ENCODE measurements around the gene FIZ1.
A peak's percentile ranks its signal among the peaks of the same experiment; 100 is the strongest.

GRCh38 chr19:55600662-55601028, 1.3 kb upstream of the FIZ1 start:
- TF ChIP-seq POLR2AphosphoS5 (IDR thresholded peaks at IDR 0.05; ENCODE audit: low read depth, low read length) (peak; percentile 26; the same call in 1 of the 2 replicates), TAF1 (IDR thresholded peaks at IDR 0.05; ENCODE audit: borderline replicate concordance, insufficient read depth, low read length) (no peak), SIN3A (IDR thresholded peaks at IDR 0.05; ENCODE audit: borderline replicate concordance, insufficient read depth, low read length) (no peak), FOXP2 (optimal IDR thresholded peaks at IDR 0.05; ENCODE audit: borderline replicate concordance, extremely low read depth, extremely low read length, insufficient read depth) (no peak)
- TF ChIP-seq, protein P1, sequence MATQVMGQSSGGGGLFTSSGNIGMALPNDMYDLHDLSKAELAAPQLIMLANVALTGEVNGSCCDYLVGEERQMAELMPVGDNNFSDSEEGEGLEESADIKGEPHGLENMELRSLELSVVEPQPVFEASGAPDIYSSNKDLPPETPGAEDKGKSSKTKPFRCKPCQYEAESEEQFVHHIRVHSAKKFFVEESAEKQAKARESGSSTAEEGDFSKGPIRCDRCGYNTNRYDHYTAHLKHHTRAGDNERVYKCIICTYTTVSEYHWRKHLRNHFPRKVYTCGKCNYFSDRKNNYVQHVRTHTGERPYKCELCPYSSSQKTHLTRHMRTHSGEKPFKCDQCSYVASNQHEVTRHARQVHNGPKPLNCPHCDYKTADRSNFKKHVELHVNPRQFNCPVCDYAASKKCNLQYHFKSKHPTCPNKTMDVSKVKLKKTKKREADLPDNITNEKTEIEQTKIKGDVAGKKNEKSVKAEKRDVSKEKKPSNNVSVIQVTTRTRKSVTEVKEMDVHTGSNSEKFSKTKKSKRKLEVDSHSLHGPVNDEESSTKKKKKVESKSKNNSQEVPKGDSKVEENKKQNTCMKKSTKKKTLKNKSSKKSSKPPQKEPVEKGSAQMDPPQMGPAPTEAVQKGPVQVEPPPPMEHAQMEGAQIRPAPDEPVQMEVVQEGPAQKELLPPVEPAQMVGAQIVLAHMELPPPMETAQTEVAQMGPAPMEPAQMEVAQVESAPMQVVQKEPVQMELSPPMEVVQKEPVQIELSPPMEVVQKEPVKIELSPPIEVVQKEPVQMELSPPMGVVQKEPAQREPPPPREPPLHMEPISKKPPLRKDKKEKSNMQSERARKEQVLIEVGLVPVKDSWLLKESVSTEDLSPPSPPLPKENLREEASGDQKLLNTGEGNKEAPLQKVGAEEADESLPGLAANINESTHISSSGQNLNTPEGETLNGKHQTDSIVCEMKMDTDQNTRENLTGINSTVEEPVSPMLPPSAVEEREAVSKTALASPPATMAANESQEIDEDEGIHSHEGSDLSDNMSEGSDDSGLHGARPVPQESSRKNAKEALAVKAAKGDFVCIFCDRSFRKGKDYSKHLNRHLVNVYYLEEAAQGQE (IDR thresholded peaks at IDR 0.05; ENCODE audit: insufficient read depth in 1 of 2, low read depth in 2 of 2, low read length in 2 of 2), result no peak
